HepG2 (cell line): Measurements from ENCODE around the gene AFF1. TPM values are rescaled to one million over a fixed set of nuclear protein-coding genes. Genes with fewer than 3 reads are reported as not detected.

Experiments used
- ATAD3A ChIP-seq: sonication (generic); formaldehyde crosslinking; IDR thresholded peaks from 2 replicates; pipeline ENCODE4 v1.4.0; 2020; ENCODE audit warnings: missing genetic modification reagents
- ATM ChIP-seq: fragments of 450-650 bp; IDR thresholded peaks from 2 replicates; pipeline ENCODE4 v1.7.1; 2017; ENCODE audit warnings: mild to moderate bottlenecking, borderline replicate concordance
- HNF4G ChIP-seq, 2 experiments: sonication (generic) in 1 of 2; formaldehyde crosslinking in 1 of 2; IDR thresholded peaks; 2 replicates each; pipeline versions ENCODE4 v1.4.0 to v1.6.1; 2011 to 2020; ENCODE audit warnings: borderline replicate concordance in 2 of 2, low read depth in 2 of 2, mild to moderate bottlenecking in 2 of 2, low read length in 1 of 2, missing genetic modification reagents in 1 of 2, moderate library complexity in 1 of 2
- IRX3 ChIP-seq: sonication (generic); formaldehyde crosslinking; IDR thresholded peaks from 2 replicates; pipeline ENCODE4 v1.8.1; 2023; ENCODE audit warnings: mild to moderate bottlenecking, low read depth, missing genetic modification reagents, borderline replicate concordance
- KDM3A ChIP-seq: IDR thresholded peaks from 2 replicates; pipeline ENCODE4 v1.6.1; 2018; ENCODE audit warnings: low read depth, missing compliant biosample characterization
- KMT2B ChIP-seq: IDR thresholded peaks from 2 replicates; pipeline ENCODE4 v1.6.1; 2016; ENCODE audit warnings: missing genetic modification reagents, missing compliant biosample characterization
- SRY ChIP-seq: sonication (generic); formaldehyde crosslinking; IDR thresholded peaks from 2 replicates; pipeline ENCODE4 v1.8.0; 2022; ENCODE audit warnings: mild to moderate bottlenecking, missing genetic modification reagents
- ZC3H4 ChIP-seq: sonication (generic); formaldehyde crosslinking; IDR thresholded peaks from 2 replicates; pipeline ENCODE4 v1.4.0; 2020; ENCODE audit warnings: missing genetic modification reagents, borderline replicate concordance
- ZNF354B ChIP-seq: sonication (generic); formaldehyde crosslinking; IDR thresholded peaks from 2 replicates; pipeline ENCODE4 v1.8.0; 2022; ENCODE audit warnings: mild to moderate bottlenecking, missing genetic modification reagents
- ZNF468 ChIP-seq: sonication (generic); formaldehyde crosslinking; IDR thresholded peaks from 2 replicates; pipeline ENCODE4 v1.8.0; 2022; ENCODE audit warnings: mild to moderate bottlenecking, moderate library complexity, missing genetic modification reagents
- ZNF562 ChIP-seq: sonication (generic); formaldehyde crosslinking; IDR thresholded peaks from 2 replicates; pipeline ENCODE4 v1.8.0; 2022; ENCODE audit warnings: missing genetic modification reagents, borderline replicate concordance
- ZNF709 ChIP-seq: sonication (generic); formaldehyde crosslinking; IDR thresholded peaks from 2 replicates; pipeline ENCODE4 v1.5.0; 2020; ENCODE audit warnings: mild to moderate bottlenecking, missing genetic modification reagents
- ZNF746 ChIP-seq: sonication (generic); formaldehyde crosslinking; IDR thresholded peaks from 2 replicates; pipeline ENCODE4 v1.8.0; 2022; ENCODE audit warnings: mild to moderate bottlenecking, missing genetic modification reagents
- ZNF780A ChIP-seq: sonication (generic); formaldehyde crosslinking; IDR thresholded peaks from 2 replicates; pipeline ENCODE4 v1.8.0; 2022; ENCODE audit warnings: mild to moderate bottlenecking, missing genetic modification reagents, moderate library complexity
- ZSCAN21 ChIP-seq: sonication (generic); formaldehyde crosslinking; IDR thresholded peaks from 2 replicates; pipeline ENCODE4 v1.8.0; 2022; ENCODE audit warnings: mild to moderate bottlenecking, missing genetic modification reagents, moderate library complexity, borderline replicate concordance
- ZSCAN9 ChIP-seq: IDR thresholded peaks from 2 replicates; pipeline ENCODE4 v1.6.1; 2016; ENCODE audit warnings: borderline replicate concordance
- polyA plus RNA-seq, 8 experiments: library from polyadenylated mRNA; depleted of rRNA in 3 of 8; stranded (reverse) in 7 of 8; unstranded in 1 of 8; fragments of >200 nt; fragmentation: Illumina TruSeq in 4 of 8; extraction: Trizol in 4 of 8; gene quantifications; 2 replicates each; pipeline versions ENCODE4 v1.2.1 to v1.2.3, GENCODE V29; 2011 to 2016; ENCODE audit warnings: low read depth in 4 of 8, missing spikeins in 1 of 8, mixed read lengths in 1 of 8; ENCODE audit not compliant: insufficient read depth in 1 of 8
- total RNA-seq, 5 experiments: library from RNA; depleted of rRNA; stranded (reverse); fragments of >200 nt; fragmentation: Illumina TruSeq; extraction: Trizol; gene quantifications; 2 replicates each; pipeline ENCODE4 v1.2.3, GENCODE V29; 2016; ENCODE audit warnings: low read depth in 1 of 5
- TF ChIP-seq, protein P1 (sequence below): sonication (generic); formaldehyde crosslinking; IDR thresholded peaks from 2 replicates; pipeline ENCODE4 v1.5.0; 2020; ENCODE audit warnings: missing genetic modification reagents, mild to moderate bottlenecking, borderline replicate concordance
- TF ChIP-seq, protein P2 (sequence below): sonication (generic); formaldehyde crosslinking; IDR thresholded peaks from 2 replicates; pipeline ENCODE4 v1.4.0; 2020; ENCODE audit warnings: missing genetic modification reagents
- TF ChIP-seq, protein P3 (sequence below): IDR thresholded peaks from 2 replicates; pipeline ENCODE4 v1.6.1; 2016; ENCODE audit warnings: missing compliant biosample characterization, missing genetic modification reagents, borderline replicate concordance
- TF ChIP-seq, protein P4 (sequence below): sonication (generic); formaldehyde crosslinking; IDR thresholded peaks from 2 replicates; pipeline ENCODE4 v1.5.0; 2020; ENCODE audit warnings: missing genetic modification reagents, mild to moderate bottlenecking, borderline replicate concordance
- TF ChIP-seq, protein P5 (sequence below): conservative IDR thresholded peaks from 2 replicates; pipeline ENCODE4 v1.6.1; 2018; ENCODE audit warnings: missing genetic modification reagents

The AFF1 gene
- total and polyA plus RNA-seq, 2 of the 13 experiments (the other 11 are each of a cell fraction or from before 2014, with no cell fraction given) = 15.5 to 15.9 TPM

DNA sequence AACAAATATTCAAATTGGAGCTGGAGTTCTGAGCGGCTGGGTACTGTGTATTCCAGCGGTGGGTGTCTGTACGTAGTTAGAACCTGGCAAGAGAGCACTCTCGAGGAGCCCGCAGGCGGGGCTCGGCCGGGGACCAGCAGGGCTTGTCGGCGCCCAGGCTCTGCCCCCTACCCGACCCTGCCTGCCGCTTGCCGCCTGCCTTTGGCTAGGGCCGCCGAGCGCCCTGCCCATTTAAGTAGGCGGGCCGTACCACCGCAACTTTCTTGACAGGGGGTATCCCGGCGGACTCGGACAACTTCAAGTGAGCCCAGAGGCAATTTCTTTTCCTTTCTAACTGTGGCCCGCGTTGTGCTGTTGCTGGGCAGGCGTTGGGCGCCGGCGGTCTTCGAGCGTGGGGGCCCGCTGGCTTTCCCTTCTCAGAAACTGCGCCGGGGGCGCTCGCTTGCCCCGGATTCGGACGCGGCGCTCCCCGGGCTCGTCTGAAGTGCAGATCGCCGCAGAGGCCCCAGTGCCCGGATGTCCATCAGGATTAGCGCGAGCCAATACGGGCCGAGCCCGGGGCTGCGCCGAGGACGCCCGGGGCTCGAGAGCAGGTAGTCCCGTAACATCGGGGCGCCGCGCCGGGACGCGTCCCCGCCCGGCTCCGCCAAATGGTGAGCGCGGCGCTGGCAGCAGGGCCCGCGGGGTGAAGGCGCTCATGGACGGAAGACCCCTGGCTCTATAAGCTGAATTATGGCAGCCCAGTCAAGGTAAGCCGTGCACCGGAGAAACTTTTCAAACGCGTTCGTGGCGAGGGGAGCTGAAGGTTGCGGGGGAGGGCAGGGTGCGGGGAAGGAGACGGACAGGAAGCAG lies 72.1 kb downstream of the AFF1 start (continued):
- TF ChIP-seq, protein P1, sequence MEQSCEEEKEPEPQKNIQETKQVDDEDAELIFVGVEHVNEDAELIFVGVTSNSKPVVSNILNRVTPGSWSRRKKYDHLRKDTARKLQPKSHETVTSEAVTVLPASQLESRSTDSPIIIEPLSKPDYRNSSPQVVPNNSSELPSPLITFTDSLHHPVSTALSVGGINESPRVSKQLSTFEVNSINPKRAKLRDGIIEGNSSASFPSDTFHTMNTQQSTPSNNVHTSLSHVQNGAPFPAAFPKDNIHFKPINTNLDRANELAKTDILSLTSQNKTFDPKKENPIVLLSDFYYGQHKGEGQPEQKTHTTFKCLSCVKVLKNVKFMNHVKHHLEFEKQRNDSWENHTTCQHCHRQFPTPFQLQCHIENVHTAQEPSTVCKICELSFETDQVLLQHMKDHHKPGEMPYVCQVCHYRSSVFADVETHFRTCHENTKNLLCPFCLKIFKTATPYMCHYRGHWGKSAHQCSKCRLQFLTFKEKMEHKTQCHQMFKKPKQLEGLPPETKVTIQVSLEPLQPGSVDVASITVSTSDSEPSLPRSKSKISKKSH (CRISPR knock-in tag) = no peak
- TF ChIP-seq ATM (no peak), KMT2B (CRISPR knock-in tag) (peak; percentile 90; the same call in 1 of the 2 replicates), KDM3A (CRISPR knock-in tag) (peak; percentile 75), IRX3 (no peak), SRY (CRISPR knock-in tag) (no peak; the same call in 1 of the 2 replicates), ZNF709 (CRISPR knock-in tag) (peak; percentile 77; the same call in 1 of the 2 replicates), ZC3H4 (no peak), ATAD3A (CRISPR knock-in tag) (no peak), ZNF780A (CRISPR knock-in tag) (0 out of 2 replicates have a peak, but pooled peaks have one; percentile 71), ZSCAN9 (CRISPR knock-in tag) (peak; percentile 55), ZNF468 (CRISPR knock-in tag) (no peak), ZNF746 (CRISPR knock-in tag) (no peak), ZSCAN21 (CRISPR knock-in tag) (0 out of 2 replicates have a peak, but pooled peaks have one; percentile 53), ZNF354B (CRISPR knock-in tag) (no peak), ZNF562 (CRISPR knock-in tag) (0 out of 2 replicates have a peak, but pooled peaks have one; percentile 28), HNF4G (IDR thresholded peaks at IDR 0.05; ENCODE audit: borderline replicate concordance, low read depth, low read length) (no peak), HNF4G (CRISPR knock-in tag; IDR thresholded peaks at IDR 0.05; ENCODE audit: borderline replicate concordance, low read depth) (peak; percentile 60; the same call in 1 of the 2 replicates)
- TF ChIP-seq, protein P2, sequence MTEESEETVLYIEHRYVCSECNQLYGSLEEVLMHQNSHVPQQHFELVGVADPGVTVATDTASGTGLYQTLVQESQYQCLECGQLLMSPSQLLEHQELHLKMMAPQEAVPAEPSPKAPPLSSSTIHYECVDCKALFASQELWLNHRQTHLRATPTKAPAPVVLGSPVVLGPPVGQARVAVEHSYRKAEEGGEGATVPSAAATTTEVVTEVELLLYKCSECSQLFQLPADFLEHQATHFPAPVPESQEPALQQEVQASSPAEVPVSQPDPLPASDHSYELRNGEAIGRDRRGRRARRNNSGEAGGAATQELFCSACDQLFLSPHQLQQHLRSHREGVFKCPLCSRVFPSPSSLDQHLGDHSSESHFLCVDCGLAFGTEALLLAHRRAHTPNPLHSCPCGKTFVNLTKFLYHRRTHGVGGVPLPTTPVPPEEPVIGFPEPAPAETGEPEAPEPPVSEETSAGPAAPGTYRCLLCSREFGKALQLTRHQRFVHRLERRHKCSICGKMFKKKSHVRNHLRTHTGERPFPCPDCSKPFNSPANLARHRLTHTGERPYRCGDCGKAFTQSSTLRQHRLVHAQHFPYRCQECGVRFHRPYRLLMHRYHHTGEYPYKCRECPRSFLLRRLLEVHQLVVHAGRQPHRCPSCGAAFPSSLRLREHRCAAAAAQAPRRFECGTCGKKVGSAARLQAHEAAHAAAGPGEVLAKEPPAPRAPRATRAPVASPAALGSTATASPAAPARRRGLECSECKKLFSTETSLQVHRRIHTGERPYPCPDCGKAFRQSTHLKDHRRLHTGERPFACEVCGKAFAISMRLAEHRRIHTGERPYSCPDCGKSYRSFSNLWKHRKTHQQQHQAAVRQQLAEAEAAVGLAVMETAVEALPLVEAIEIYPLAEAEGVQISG (CRISPR knock-in tag) = peak; percentile 81
- TF ChIP-seq, protein P3, sequence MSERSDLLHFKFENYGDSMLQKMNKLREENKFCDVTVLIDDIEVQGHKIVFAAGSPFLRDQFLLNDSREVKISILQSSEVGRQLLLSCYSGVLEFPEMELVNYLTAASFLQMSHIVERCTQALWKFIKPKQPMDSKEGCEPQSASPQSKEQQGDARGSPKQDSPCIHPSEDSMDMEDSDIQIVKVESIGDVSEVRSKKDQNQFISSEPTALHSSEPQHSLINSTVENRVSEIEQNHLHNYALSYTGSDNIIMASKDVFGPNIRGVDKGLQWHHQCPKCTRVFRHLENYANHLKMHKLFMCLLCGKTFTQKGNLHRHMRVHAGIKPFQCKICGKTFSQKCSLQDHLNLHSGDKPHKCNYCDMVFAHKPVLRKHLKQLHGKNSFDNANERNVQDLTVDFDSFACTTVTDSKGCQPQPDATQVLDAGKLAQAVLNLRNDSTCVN = peak; percentile 51; the same call in 1 of the 2 replicates
- TF ChIP-seq, protein P4, sequence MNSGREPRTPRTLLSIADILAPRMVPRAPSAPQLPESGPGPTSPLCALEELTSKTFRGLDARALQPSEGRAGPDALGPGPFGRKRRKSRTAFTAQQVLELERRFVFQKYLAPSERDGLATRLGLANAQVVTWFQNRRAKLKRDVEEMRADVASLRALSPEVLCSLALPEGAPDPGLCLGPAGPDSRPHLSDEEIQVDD (CRISPR knock-in tag) = no peak
- TF ChIP-seq, protein P5, sequence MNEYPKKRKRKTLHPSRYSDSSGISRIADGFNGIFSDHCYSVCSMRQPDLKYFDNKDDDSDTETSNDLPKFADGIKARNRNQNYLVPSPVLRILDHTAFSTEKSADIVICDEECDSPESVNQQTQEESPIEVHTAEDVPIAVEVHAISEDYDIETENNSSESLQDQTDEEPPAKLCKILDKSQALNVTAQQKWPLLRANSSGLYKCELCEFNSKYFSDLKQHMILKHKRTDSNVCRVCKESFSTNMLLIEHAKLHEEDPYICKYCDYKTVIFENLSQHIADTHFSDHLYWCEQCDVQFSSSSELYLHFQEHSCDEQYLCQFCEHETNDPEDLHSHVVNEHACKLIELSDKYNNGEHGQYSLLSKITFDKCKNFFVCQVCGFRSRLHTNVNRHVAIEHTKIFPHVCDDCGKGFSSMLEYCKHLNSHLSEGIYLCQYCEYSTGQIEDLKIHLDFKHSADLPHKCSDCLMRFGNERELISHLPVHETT (CRISPR knock-in tag) = peak; percentile 16; the same call in 1 of the 2 replicates
